ENCODE measurements around the gene FIBCD1.

GRCh38 chr9:130865921-130866320, 73.1 kb downstream of the FIBCD1 start:
- TF ChIP-seq CTCF (conservative IDR thresholded peaks at IDR 0.05), result 0 out of 2 replicates have a peak, but pooled peaks have one; percentile 2
- no peak for TF ChIP-seq ZFX (IDR thresholded peaks at IDR 0.05)

All from C4-2B (cell line).